Right lobe of liver (tissue), 4 donors: ENCODE results near the gene YIF1A.
"Not testable (repeated sequence)": the region's sequence is repeated elsewhere in the genome, so short reads cannot be mapped to it uniquely, and the experiment has no call there.

ENCODE experiments used
- POLR2A ChIP-seq: fragments of 450-650 bp; IDR thresholded peaks from one replicate; pipeline ENCODE4 v1.6.1; 2017; ENCODE audit warnings: antibody characterized with exemption, mild to moderate bottlenecking
- TF ChIP-seq, protein P1 (sequence below), 4 donors: fragments of 200-600 bp in 3 of 4; fragments of 450-650 bp in 1 of 4; IDR thresholded peaks; one replicate each; pipeline versions ENCODE4 v1.5.1 to v1.8.0; 2016 to 2022; ENCODE audit warnings: antibody characterized with exemption in 4 of 4, mild to moderate bottlenecking in 2 of 4
- donor health status: DM: no; HTN: no; CAD: no.
- donor health status: DM: no; HTN: no; CAD: no.
- donor health status: DM: no; HTN: yes; CAD: no.

DNA sequence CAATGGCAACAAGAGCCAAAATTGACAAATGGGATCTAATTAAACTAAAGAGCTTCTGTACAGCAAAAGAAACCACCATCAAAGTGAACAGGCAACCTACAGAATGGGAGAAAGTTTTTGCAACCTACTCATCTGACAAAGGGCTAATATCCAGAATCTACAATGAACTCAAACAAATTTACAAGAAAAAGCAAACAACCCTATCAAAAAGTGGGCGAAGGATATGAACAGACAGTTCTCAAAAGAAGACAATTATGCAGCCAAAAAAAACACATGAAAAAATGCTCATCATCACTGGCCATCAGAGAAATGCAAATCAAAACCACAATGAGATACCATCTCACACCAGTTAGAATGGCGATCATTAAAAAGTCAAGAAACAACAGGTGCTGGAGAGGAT is 31.3 kb upstream of the YIF1A start:
- not testable (repeated sequence) for TF ChIP-seq POLR2A
- TF ChIP-seq, protein P1, sequence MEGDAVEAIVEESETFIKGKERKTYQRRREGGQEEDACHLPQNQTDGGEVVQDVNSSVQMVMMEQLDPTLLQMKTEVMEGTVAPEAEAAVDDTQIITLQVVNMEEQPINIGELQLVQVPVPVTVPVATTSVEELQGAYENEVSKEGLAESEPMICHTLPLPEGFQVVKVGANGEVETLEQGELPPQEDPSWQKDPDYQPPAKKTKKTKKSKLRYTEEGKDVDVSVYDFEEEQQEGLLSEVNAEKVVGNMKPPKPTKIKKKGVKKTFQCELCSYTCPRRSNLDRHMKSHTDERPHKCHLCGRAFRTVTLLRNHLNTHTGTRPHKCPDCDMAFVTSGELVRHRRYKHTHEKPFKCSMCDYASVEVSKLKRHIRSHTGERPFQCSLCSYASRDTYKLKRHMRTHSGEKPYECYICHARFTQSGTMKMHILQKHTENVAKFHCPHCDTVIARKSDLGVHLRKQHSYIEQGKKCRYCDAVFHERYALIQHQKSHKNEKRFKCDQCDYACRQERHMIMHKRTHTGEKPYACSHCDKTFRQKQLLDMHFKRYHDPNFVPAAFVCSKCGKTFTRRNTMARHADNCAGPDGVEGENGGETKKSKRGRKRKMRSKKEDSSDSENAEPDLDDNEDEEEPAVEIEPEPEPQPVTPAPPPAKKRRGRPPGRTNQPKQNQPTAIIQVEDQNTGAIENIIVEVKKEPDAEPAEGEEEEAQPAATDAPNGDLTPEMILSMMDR (IDR thresholded peaks at IDR 0.05) = not testable (repeated sequence)
